GM23248 (cell line): Measurements from ENCODE around the gene ARL6IP1. TPM values are rescaled to one million over a fixed set of nuclear protein-coding genes. Genes with fewer than 3 reads are reported as not detected.

Experiments used
- DNase-seq: peaks from one replicate; pipeline ENCODE4 v3.0.0-alpha.2; 2015
- H2AFZ ChIP-seq: fragments of 200-600 bp; sonication (generic); 2 replicates; pipeline ENCODE4 v1.6.1; 2016; ENCODE audit warnings: antibody characterized with exemption
- H3F3A ChIP-seq: fragments of 200-600 bp; sonication (generic); 2 replicates; pipeline ENCODE4 v1.6.1; 2016; ENCODE audit warnings: mild to moderate bottlenecking, antibody characterized with exemption, mixed run types; ENCODE audit not compliant: insufficient read depth
- H3K27ac ChIP-seq: fragments of 200-600 bp; sonication (generic); 2 replicates; pipeline ENCODE4 v1.5.1; 2016; ENCODE audit warnings: mild to moderate bottlenecking
- H3K27me3 ChIP-seq: fragments of 200-600 bp; sonication (generic); replicated peaks from 2 replicates; pipeline ENCODE4 v1.6.1; 2016; ENCODE audit warnings: mild to moderate bottlenecking; ENCODE audit not compliant: insufficient read depth
- H3K36me3 ChIP-seq: fragments of 200-600 bp; sonication (generic); 2 replicates; pipeline ENCODE4 v1.6.1; 2016; ENCODE audit warnings: low read depth, mild to moderate bottlenecking
- H3K4me1 ChIP-seq: fragments of 200-600 bp; sonication (generic); 2 replicates; pipeline ENCODE4 v1.6.1; 2016; ENCODE audit warnings: mild to moderate bottlenecking; ENCODE audit not compliant: insufficient read depth
- H3K4me2 ChIP-seq: fragments of 200-600 bp; sonication (generic); one replicate; pipeline ENCODE4 v1.6.1; 2016; ENCODE audit warnings: mild to moderate bottlenecking; ENCODE audit not compliant: unreplicated experiment
- H3K4me3 ChIP-seq: fragments of 200-600 bp; sonication (generic); 2 replicates; pipeline ENCODE4 v1.5.1; 2016; ENCODE audit warnings: mild to moderate bottlenecking
- H3K79me2 ChIP-seq: fragments of 200-600 bp; sonication (generic); 2 replicates; pipeline ENCODE4 v1.6.1; 2016; ENCODE audit warnings: mild to moderate bottlenecking; ENCODE audit not compliant: insufficient read depth
- H3K9ac ChIP-seq: fragments of 200-600 bp; sonication (generic); 2 replicates; pipeline ENCODE4 v1.6.1; 2016; ENCODE audit warnings: mild to moderate bottlenecking
- H3K9me2 ChIP-seq: fragments of 200-600 bp; sonication (generic); 2 replicates; pipeline ENCODE4 v1.6.1; 2016; ENCODE audit warnings: mixed run types, mild to moderate bottlenecking, moderate library complexity; ENCODE audit not compliant: insufficient read depth
- H3K9me3 ChIP-seq: fragments of 200-600 bp; sonication (generic); one replicate; pipeline ENCODE4 v1.6.1; 2017; ENCODE audit warnings: low read depth
- H4K20me1 ChIP-seq: fragments of 200-600 bp; sonication (generic); 2 replicates; pipeline ENCODE4 v1.6.0; 2016; ENCODE audit not compliant: insufficient read depth
- EZH2 ChIP-seq: fragments of 200-600 bp; sonication (generic); IDR thresholded peaks from 2 replicates; pipeline ENCODE4 v1.6.1; 2018; ENCODE audit warnings: antibody characterized with exemption, mild to moderate bottlenecking; ENCODE audit not compliant: insufficient read depth, poor library complexity, severe bottlenecking
- EZH2phosphoT487 ChIP-seq: fragments of 200-600 bp; sonication (generic); IDR thresholded peaks from 2 replicates; pipeline ENCODE4 v1.6.1; 2018; ENCODE audit warnings: antibody characterized with exemption, moderate library complexity, mild to moderate bottlenecking, low read depth; ENCODE audit not compliant: insufficient read depth
- WGBS, 2 experiments: methylation state at CpG; one replicate each; pipeline ENCODE4 v1.1.6; 2015 to 2017; ENCODE audit warnings: low lambda C conversion rate in 2 of 2, low coverage in 1 of 2; ENCODE audit errors: missing lambda C conversion rate in 2 of 2; 5-methylcytosine and 5-hydroxymethylcytosine counted together
- in situ Hi-C: fragments of 300-500 bp; cut with MboI; formaldehyde crosslinking; loops from 2 replicates; pipeline ENCODE4 v1.15.0; 2020
- polyA plus RNA-seq: library from polyadenylated mRNA; unstranded; fragments of >200 nt; fragmentation: Nextera tagmentation; extraction: Ambion mirVana; gene quantifications from 2 replicates; pipeline ENCODE4 v1.2.1, GENCODE V29; 2016
- total RNA-seq: library from RNA; depleted of rRNA; stranded (reverse); fragments of >200 nt; shearing (Covaris generic); gene quantifications from 2 replicates; pipeline ENCODE4 v1.2.3, GENCODE V29; 2014

The ARL6IP1 gene
- total and polyA plus RNA-seq, 2 experiments from 2014 or later = 131 to 201 TPM

DNA sequence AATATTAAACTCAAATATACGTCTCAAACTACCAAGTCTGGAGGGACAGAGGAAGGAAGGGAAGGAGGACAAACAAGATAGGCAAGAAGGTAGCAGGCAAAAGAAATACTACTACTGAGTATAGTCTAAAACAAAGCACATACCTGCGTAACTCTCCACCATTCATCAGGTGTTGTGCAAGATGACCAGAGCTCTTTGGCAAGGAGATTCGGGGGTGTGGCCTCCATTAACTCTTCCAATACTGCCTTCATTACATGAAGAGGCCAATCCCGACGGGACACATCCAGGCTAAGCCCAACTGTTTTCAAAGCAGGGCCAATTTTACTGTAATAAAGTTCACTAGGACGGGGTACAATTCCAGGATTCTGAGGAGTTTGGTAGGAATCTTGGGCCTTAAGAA is 38.2 kb upstream of the ARL6IP1 start:
- WGBS, 2 experiments = 79 to 81% methylated on average over 6 of the region's 6 CpGs
- DNase-seq = no peak
- Histone ChIP-seq H3K27ac (no peak overlapping the region), H3K79me2 (peaks cover 32% of the 10 kb centered on the region), H3K27me3 (no peaks in the 10 kb centered on the region), H2AFZ (no peak overlapping the region), H3K9me2 (no peaks in the 10 kb centered on the region), H3K4me2 (no peak overlapping the region), H3K4me3 (no peak overlapping the region), H3K4me1 (no peaks in the 10 kb centered on the region), H4K20me1 (no peaks in the 10 kb centered on the region), H3F3A (no peaks in the 10 kb centered on the region), H3K9ac (no peak overlapping the region), H3K9me3 (no peaks in the 10 kb centered on the region), H3K36me3 (peaks cover 73% of the 10 kb centered on the region)
- in situ Hi-C loops = no loop called here
- TF ChIP-seq EZH2phosphoT487 (no peak), EZH2 (no peak)

DNA sequence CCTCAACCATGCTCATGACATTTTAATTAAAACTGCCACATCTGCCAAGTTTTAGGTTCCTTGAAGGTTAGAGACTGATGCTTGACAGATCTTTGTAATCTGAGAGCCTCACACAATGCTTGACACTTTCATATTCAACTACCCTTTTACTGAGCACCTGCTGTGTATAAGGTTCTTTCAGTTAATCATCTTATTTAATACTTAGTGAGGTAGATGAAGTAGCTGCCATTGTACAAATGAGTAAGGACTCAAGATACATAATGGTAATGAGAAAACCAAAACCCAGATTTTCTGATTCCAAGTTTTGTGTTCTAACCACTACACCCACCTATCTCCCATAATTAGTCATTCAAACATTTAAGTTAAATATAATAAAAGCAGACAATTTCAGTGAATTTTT is 35.4 kb upstream of the ARL6IP1 start:
- in situ Hi-C loops = no loop called here
- H3K4me2 ChIP-seq = no peak overlapping the region
- H3K4me1 ChIP-seq = no peaks in the 10 kb centered on the region
- no peak overlapping the region for H2AFZ ChIP-seq
- H3K4me3 ChIP-seq = no peak overlapping the region
- no peak for DNase-seq
- no peak overlapping the region for H3K27ac ChIP-seq
- no peaks in the 10 kb centered on the region for H3K9me2 ChIP-seq
- peaks cover 88% of the 10 kb centered on the region for H3K36me3 ChIP-seq
- H3K27me3 ChIP-seq = no peaks in the 10 kb centered on the region
- no peaks in the 10 kb centered on the region for H4K20me1 ChIP-seq
- H3K9ac ChIP-seq = no peak overlapping the region
- no peaks in the 10 kb centered on the region for H3K9me3 ChIP-seq
- H3F3A ChIP-seq = no peaks in the 10 kb centered on the region
- TF ChIP-seq EZH2phosphoT487 (no peak), EZH2 (no peak)
- peaks cover 14% of the 10 kb centered on the region; the same call in 1 of the 2 replicates for H3K79me2 ChIP-seq

DNA sequence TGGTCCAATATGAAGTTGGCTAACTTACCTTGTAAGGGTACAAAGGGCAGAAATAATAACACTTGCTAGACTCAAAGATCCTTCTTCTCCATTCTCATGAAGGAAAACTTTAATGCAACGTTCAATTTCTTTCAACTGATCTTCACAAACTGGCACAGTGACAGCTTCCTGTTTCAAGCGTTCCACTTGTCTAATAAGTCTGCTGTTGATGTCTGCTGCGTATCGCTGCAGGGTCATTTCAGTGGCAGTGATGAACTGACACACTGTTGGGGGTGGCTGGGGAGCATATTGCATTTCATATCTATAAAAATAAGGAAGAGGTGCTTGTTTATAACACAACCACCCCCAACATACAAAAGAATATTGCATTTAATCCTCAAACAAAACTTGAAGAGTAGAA is 33.5 kb upstream of the ARL6IP1 start:
- H3K79me2 ChIP-seq = peaks cover 9% of the 10 kb centered on the region; the same call in 1 of the 2 replicates
- H3K9me3 ChIP-seq = no peaks in the 10 kb centered on the region
- H2AFZ ChIP-seq = no peak overlapping the region
- H3K4me2 ChIP-seq = no peak overlapping the region
- no peaks in the 10 kb centered on the region for H3K27me3 ChIP-seq
- no peak overlapping the region for H3K27ac ChIP-seq
- no peaks in the 10 kb centered on the region for H3F3A ChIP-seq
- WGBS, 2 experiments = 81 to 82% methylated on average over 4 of the region's 4 CpGs
- H3K4me3 ChIP-seq = no peak overlapping the region
- TF ChIP-seq EZH2phosphoT487 = no peak
- TF ChIP-seq EZH2 = no peak
- peaks cover 85% of the 10 kb centered on the region for H3K36me3 ChIP-seq
- no peak for DNase-seq
- no peaks in the 10 kb centered on the region for H4K20me1 ChIP-seq
- H3K4me1 ChIP-seq = no peaks in the 10 kb centered on the region
- no peaks in the 10 kb centered on the region for H3K9me2 ChIP-seq
- no peak overlapping the region for H3K9ac ChIP-seq
- in situ Hi-C loops = no loop called here

DNA sequence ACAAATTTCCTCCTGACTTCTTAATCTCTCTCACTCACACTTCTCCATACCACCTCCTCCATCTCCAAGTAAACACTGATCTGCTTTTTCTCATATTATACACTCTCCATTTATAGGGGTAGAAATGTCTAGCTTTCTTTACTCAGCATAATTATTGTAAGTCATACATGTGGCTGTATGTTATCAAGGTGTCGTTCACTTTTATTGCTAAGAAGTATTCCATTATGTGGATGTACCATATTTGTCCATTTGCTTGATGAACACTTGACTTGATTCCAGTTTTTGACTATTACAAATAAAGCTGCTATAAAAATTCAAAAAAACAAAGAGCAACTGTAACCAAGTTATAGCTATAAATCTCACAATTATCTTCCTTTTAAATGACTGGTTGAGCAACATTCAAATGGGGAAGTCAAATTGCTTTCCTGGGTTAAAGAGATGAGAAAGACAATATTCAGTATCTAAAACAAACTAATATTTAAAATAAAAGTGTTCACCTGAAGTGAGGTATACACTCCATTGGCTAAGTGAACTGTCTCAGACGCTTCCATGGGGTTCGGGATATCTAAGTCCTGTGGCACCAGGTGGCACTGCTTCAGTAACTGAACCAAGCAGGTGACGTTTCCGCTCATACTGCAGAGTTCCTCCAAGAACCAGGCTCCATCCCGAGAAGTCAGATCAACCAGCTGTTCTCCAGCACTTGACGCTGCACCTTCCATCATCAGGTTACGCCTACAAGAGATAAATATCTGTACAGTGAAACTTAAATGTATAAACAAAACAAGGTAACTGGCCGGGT is 32.6 kb upstream of the ARL6IP1 start:
- Histone ChIP-seq H3K4me3 (no peak overlapping the region), H3K27me3 (no peaks in the 10 kb centered on the region), H3K36me3 (peaks cover 90% of the 10 kb centered on the region), H3K9me3 (no peaks in the 10 kb centered on the region), H3K9me2 (no peaks in the 10 kb centered on the region), H3K4me1 (no peaks in the 10 kb centered on the region), H4K20me1 (no peaks in the 10 kb centered on the region), H3K9ac (no peak overlapping the region), H3K79me2 (peaks cover 9% of the 10 kb centered on the region; the same call in 1 of the 2 replicates), H3F3A (no peaks in the 10 kb centered on the region), H2AFZ (no peak overlapping the region), H3K4me2 (no peak overlapping the region), H3K27ac (no peak overlapping the region)
- in situ Hi-C loops = no loop called here
- WGBS, 2 experiments = 90 to 92% methylated on average over 9 of the region's 9 CpGs
- no peak for DNase-seq
- TF ChIP-seq EZH2 = no peak
- no peak for TF ChIP-seq EZH2phosphoT487
